HG02798 (cell line): Measurements from ENCODE around the gene PPP1R1B.
"Not testable (repeated sequence)": the region's sequence is repeated elsewhere in the genome, so short reads cannot be mapped to it uniquely, and the experiment has no call there.

ENCODE experiments used
- ATAC-seq: cut with Tn5 transposase; IDR thresholded peaks from one replicate; pipeline ENCODE4 v1.9.1; 2021; ENCODE audit warnings: mild to moderate bottlenecking; ENCODE audit not compliant: unreplicated experiment, poor library complexity

Gene PPP1R1B

GRCh38 chr17:39626171-39627046, at the start of gene PPP1R1B:
Gene PPP1R1B (plus strand): TSS chr17:39626952. CDS start chr17:39627393, 441 bp downstream.
- no peak for ATAC-seq

GRCh38 chr17:39578272-39578671, 48.5 kb upstream of the PPP1R1B start:
- no peak for ATAC-seq

DNA sequence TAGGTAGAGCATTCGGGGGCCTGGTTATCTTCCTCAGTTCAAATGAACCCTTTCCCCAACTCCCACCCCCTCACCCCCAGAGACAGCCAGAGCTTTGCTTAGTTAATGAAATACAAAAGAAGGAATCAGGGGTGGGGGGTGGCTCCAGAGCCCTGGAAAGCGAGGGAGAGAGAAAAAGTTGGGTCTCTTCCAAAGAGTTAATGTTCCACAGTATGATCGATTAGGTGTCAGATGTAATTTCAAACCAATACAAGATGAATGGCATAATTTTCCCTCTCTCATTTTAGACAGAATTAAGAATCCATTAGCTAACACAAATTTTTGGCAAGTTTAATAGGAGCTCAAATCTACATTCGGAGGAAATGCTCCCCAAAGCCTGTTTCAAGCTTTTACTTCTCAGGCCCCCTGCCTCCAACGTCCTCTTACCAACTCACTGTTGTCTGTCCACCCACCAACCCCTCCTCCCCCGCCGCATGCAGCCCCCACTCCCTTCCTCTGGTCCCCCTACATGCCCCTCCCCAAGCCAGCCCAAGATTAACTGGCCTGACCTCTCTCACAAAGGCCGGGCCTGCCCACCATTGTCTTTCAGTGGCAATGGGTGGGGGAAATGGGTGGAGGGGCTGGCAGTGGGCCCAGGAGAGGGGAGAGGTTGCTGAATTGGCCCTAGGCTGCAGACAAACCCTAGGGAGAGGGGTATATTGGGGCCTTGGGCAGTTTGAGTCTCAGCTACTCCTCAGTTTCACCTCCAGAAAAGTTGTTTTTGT, 47.3 kb upstream of the PPP1R1B start:
- no peak for ATAC-seq

- ATAC-seq = no peak
Observed at GRCh38 chr17:39580082-39580468, 46.7 kb upstream of the PPP1R1B start.

DNA sequence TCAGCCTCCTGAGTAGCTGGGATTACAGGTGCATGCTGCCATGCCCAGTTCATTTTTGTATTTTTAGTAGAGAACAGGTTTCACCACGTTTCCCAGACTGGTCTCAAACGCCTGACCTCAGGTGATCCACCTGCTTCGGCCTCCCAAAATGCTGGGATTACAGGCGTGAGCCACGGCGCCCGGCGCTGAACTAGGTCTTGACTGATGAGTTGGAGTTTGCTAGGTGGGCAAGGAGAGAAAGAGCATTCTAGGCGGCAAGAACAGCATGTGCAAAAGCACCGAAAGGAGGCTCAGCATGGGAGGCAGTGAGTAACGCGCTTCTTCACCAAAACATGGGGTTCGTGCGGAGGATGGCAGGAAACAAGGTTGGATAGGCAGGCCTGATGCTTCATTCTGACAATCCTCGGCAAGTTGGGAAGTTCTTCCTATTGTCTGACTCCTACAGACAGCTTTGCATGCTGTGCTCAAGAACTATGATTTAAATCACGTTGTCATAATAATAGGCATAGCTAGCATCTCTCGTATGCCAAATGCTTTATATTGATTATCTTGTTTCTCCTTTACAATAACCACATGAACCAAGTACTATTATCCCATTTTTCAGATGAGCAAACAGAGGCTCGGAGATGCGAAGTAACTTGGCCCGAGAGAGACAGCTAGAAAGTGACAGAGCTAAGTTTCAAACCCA, 45.5 kb upstream of the PPP1R1B start:
- no peak for ATAC-seq

DNA sequence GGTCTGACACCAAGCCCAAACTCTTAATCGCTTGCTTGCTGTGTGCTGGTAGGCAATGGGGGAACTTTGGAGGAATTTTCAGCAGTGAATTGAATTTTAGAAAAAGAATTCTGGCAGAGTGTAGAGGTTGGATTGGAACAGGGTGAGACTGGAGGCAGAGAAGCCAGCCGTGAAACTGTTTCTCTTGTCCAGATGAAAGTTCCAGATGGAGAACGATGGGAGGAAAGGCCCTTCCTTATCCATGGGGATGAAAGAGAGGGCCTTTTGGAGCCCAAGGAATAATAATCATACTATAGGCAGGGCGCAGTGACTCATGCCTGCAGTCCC, 45.0 kb upstream of the PPP1R1B start:
- no peak for ATAC-seq

DNA sequence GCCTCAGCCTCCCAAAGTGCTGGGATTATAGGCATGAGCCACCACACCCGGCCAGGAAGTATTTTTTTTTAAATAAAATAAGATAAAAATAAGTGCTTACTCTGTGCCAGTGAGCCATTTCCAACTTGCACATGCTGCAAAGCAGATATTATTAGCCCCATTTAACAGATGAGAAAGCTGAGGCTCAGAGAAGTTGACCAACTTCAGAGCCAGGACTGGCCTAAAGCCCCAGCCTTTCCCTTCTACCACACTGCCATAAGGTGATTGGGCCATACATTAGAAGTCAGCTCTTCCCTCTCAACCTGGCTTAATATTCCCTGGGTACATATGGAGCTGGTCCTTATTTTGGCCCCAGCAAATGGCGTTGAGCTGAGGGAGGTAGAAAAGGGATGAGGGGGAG, 44.1 kb upstream of the PPP1R1B start:
- no peak for ATAC-seq

GRCh38 chr17:39590180-39590579, 36.6 kb upstream of the PPP1R1B start:
- not testable (repeated sequence) for ATAC-seq

GRCh38 chr17:39591958-39592954, 34.5 kb upstream of the PPP1R1B start:
- no peak for ATAC-seq

DNA sequence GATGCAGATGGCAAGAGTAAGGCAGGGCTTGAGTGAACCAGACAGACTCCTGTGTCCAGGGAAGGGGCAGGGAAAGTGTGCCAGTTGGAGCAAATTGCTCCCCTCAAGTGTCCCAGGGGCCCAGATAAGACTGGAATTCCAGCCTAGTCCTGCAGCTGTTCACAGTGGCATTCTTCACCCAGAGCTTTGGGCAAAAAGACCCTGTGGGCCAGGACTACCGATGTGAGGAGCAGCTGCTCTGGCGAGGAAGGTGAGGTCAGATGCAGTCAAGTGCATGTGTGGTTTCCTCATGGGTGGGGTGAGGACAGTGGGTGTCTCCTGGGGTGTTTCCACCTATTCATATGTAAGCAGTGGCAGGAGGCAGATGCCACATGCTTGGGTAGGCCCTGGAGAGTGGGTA, 33.4 kb upstream of the PPP1R1B start:
- no peak for ATAC-seq

DNA sequence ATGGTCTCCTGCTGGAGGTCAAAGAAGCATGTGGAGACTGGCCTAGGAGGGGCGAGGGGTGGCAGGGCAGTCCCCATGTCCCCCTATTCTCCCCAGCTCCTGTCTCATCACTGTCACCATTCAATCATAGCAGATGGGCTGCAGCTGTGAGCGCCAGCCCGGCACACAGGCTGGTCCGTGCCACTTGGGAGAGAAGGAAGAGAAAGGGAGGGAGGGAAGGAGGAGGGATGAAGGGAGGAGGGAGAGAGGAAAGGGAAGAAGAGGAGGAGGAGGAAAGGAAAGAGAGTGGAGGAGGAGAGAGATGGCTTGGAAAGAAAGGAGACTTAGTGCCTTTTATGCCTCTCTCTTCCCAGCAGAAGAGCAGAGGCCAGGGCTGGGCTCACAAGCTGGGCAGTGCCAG, 31.5 kb upstream of the PPP1R1B start:
- no peak for ATAC-seq

DNA sequence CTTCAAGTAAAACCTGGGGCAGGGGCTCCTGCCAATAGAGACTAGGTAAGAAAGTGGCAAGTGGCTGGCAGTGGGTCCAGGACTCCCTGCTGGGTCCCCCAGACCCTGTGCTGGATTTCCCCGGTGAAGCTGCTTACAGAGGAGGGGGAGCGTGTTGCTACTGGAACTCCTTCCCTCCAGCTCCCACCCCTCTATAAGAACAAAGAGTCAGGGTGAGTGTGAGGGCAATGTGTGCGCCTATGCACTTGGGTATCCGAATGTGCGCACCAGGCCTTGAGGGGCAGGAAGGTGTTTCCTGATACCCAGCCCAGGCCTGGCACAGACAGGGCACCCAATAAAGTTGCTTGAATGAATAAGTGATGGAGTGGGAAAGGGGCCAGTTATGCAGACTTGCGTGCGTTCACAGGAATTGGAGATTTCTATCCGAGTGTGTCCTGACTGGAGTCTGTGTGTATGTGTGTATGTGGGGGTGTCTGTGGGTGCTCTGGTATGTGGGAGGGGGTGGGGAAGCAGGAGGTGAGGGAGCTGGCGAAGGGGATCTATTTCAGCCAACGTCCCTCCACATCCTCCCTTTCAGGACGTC, 30.7 kb upstream of the PPP1R1B start:
- no peak for ATAC-seq

DNA sequence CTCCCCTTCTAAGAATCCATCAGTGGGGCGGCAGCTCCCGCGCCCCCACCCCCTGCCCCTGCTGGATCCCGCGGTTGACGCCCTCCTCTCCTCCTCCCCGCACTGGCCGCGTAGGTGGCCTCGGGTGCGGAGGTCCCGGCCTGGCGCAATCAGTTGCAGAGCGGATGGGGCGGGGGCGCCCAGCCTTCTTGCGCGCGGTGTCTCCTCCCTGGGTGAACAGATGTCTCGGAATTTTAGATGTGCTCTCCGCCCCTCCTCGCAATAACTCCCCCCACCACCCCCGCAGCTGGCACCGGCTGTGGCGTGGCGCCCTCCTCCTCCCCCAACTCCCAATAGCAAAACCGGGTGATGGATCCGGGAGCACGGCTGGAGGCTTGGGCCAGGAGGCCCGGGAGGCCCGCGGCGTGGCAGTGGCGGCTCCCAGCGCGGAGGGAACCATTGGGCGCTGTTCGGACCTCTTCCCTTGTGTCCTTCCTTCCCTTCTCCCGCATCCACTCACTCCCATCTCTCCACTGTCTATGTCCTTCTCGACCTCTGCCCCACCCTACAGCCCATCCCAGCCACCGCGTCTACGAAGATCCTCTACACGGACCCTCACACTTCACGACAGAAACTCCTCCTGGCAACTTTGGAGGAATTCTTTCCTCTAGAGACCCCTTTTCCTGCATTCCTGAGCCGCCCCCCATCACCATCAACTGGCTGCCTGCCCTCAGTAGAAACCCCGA, 30.0 kb upstream of the PPP1R1B start:
- ATAC-seq = no peak

DNA sequence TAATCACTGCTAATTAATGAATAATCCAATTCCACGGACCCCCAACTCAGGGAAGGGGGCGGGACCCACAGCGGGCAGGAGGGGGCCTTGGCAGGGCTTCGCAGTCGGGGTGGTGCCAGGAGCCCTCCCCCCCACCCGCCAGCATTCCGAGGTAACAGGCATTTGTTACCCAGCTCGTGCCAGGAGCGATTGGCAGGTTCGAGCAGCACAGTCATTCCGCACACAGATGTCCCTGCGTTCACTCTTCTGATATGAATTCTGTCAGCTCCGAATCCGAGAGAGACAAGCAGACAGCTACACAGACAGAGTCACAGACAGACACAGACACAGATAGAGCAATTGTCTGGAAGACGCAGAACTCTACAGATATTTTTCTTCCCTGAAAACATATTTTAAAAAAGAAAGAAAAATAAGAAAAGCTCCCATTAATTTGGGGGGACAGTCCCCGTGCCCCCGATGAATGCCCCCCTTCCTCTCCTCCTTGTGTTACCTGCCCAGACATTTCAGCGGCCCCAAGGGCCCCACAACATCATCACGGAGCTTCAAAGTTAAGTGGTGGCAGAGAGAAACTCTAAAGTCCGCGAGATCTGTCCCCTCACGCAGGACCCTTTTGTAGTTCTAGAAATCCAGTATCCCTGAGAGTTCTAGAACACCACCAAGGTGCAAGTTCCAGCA, 29.2 kb upstream of the PPP1R1B start:
- ATAC-seq = no peak

DNA sequence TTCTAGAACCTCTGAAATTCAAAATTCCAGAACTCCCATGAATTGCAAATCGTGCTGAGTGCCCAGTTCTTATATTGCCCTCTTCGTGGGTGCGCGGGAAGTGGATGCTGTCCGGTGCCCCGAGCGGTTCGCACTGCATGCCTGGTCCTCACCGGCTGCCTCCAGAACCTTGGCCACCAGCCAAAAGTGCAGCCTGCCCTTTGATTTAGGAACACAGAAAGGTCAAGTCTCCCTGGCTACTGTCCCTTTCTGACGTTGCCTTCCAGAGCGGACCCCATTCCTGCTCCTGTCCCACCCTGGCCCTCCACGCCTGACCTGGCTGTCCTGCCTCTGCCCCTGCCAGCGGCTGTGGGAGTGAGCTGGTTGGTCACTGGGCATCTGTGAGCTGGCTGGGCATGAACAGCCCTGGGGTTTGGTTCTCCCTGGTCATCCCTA, 28.7 kb upstream of the PPP1R1B start:
- ATAC-seq = no peak

DNA sequence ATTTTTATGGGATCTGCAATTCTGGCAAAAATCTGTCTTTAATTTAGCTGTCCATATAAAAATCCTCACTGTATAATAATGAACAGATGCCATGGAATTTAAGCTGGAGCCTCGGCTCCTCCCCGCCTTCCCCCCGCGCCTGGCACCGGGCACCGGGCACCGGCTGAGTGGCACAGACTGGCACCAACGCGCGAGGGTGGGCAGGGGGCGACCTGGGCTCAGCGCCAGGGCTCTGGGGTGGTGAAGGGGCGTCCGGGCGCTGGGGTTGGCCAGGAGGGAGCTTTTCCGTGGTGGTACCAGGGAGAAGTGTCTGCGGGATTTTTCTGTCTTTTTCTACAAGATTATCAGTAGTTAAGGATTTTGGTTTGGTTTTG, 28.1 kb upstream of the PPP1R1B start:
- no peak for ATAC-seq

DNA sequence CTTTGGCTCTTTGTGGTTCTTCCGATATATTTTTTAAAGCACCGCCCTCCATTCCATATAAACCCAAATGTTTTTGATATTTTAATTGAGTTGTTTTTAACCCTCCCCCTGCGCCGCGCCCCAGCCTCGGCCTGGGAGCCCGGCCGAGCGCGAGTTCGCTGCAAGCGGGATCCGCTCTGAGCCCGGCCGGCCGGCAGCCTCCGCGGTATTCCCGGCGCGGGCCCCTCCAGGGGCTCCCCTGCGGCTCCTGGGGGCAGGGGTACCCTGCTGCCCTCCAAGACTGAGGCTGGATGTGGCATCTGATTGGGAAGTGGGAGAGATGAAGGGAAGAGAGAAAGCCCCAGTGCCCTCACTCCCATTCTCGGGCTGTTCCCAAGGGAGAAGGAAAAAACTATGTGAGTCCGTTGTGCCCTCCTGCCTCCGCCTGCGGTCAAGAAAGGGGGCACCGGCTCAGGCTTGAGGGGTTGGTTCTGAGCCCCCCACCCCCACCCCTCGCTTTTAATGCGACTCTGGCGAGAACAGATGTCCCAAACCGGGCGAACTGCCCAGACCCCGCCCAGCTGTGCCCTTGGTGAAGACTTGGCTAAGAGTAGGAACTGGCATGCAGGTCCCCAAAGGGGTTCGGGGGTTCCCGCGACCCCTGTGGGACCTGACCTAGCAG, 27.6 kb upstream of the PPP1R1B start:
- no peak for ATAC-seq

DNA sequence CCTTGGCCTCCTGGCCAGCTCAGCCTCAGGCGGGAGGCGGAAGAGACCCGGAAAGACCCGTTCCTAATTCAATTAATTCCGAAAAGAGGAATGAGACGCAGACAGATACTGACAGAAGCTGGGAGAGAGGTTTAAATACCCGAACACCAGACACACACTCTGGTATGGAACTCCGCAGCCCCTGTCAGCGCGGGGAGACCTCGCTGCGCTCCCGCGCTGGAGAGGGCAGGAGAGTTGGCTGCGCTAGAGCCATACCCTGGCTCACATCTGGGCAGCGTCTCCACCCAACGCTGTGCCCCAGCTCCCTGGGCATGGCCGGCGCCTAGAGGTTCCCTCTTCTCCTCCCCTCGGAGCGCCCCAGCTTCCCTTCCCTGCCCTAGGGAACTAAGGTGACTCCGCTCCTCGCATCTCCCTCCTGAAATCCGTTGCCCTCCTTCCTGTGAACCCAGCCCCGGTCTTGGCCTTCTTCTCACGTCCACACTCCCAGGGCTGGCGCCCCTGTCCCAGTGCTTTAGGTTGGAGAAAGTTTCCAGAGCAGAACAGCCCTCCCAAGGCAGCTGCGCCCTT, 27.0 kb upstream of the PPP1R1B start:
- no peak for ATAC-seq
